ENCODE measurements around the gene AGT. TPM values are rescaled to one million over a fixed set of nuclear protein-coding genes. Genes with fewer than 3 reads are reported as not detected.

AGT gene
- total RNA-seq, 1 donor, result 1.1 TPM

DNA sequence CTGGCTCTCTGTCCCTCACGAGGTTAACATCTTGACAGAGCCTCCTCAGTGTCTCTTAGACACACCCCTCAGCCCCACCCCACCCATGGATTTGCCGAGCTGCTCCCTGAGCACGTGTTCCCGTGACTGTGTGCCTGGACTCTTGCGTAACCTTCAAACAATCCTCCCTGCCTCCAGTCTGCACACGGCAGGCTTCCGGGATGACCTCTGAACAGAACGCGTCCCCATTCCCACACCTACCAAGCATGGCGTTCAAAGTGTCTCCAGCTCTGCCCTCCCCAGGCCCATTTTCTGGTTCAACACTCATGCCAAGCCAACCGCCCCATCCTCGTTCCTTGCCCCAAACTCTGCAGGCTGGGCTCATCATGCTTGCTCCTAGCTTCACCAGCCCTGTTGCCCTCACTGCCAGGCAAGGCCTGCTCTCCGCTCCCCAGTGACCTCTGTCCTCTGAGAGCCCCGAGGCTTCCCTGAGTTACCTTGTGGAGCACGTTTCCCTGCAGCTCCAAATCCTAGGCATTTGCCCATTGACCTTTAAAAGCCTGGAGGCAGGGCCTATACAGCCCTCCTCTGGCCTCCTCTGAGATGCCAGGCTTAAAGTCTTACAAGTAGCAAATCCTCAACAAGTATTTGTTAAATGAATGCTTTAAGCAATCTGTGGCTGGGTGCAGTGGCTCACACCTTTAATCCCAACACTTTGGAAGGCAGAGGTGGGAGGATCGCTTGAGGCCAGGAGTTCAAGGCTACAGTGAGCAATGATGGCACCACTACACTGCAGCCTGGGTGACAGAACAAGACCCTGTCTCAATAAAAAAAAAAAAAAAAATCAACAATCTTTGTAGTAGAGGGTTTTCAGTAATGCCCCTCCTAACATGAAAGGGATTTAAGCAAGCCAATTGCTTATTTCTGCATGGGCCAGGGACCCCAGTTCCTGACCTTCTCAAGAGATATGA, 5.0 kb downstream of the AGT start:
- H3K4me3 ChIP-seq (ENCODE audit: low read depth, low read length), result no peak overlapping the region
- DNase-seq (ENCODE audit: low read depth), result peak; percentile 9
- TF ChIP-seq, protein P1, sequence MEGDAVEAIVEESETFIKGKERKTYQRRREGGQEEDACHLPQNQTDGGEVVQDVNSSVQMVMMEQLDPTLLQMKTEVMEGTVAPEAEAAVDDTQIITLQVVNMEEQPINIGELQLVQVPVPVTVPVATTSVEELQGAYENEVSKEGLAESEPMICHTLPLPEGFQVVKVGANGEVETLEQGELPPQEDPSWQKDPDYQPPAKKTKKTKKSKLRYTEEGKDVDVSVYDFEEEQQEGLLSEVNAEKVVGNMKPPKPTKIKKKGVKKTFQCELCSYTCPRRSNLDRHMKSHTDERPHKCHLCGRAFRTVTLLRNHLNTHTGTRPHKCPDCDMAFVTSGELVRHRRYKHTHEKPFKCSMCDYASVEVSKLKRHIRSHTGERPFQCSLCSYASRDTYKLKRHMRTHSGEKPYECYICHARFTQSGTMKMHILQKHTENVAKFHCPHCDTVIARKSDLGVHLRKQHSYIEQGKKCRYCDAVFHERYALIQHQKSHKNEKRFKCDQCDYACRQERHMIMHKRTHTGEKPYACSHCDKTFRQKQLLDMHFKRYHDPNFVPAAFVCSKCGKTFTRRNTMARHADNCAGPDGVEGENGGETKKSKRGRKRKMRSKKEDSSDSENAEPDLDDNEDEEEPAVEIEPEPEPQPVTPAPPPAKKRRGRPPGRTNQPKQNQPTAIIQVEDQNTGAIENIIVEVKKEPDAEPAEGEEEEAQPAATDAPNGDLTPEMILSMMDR (IDR thresholded peaks at IDR 0.05; ENCODE audit: insufficient read depth, low read length), result no peak

DNA sequence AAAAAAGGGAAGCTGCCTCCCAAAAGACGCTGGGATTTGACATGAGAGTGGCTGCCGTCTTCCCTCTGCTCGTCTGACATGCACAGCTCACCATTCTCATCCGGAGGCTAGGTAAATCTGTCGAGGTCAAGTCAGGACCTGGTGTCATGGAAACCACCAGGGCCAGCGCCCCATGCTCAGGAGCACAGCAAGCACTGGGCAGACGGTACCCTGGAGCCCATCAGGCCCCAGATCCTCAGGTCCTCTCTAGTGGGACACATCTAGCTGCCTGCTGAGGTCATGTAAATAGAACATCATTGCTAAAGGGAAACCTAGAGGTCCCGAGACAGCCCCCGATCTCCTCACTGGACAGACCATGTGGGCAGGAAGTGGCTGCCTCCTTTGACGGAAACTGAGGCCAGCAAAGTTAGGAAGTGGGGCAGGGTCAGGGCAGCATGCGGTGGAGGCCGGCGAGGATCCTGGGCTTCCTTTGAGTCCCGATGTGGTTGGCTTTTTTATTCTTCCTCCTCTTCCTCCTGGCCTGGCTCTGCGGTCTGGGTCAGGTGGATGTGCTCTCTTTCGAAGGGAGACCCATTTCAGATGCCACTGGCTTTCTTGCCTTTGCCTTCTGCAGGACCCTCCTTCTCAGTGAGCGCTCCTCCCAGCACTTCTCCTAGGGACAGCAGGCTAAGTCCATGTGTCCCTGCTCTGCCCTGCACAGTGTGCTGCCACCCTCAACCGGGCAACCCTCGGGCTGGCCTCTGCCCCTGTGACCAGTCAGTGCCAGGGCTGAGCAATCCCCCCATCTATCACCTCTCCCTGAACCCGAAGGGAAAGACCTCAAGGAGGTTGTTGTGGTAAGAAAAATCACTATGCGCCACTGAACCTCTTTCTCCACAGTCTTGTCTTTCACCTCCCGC, 5.9 kb downstream of the AGT start:
- TF ChIP-seq, protein P1 (IDR thresholded peaks at IDR 0.05; ENCODE audit: insufficient read depth, low read length), result no peak
- DNase-seq (ENCODE audit: low read depth), result no peak
- H3K4me3 ChIP-seq (ENCODE audit: low read depth, low read length), result no peak overlapping the region

DNA sequence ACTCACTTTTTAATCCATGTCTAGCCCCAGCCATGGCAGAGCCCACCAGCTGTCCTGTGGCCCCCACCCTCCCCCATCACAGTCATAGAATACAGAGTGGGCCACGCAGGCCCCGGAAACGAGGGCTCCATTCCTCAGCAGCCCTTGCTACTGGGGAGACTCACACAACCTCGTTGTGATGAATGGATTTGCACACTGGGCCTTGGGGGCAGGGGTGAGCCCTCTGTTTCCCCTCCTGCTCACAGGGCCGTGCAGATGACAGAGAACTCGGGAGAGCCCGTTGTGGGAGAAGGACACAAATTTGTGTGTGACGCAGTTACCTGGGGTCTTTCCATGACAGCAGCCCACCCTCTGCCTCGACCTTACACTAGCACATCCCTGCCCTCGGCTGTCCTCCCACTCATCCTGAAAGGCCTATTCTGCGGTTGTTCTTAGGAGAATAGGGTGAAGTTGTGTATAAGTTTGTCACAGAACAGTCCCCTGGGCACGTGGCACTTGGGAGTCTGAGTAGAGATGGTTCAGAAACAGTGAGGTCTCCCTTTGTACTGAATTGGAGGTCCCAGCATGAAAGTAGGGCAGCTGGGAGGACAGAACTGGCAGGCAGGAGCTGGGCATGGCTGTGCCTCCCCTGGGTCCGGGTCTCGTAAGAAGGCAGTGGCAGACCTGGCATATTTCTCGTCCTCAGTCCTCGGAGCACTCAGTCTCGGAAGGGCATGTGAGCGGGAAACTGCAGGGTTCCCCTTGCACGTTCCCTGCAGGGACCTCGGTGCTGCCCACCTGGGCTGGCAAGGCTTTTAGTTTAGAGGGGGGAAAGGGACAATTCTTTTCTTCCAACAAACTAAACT, 6.8 kb downstream of the AGT start:
- DNase-seq (ENCODE audit: low read depth), result no peak
- no peak overlapping the region for H3K4me3 ChIP-seq (ENCODE audit: low read depth, low read length)
- TF ChIP-seq, protein P1 (IDR thresholded peaks at IDR 0.05; ENCODE audit: insufficient read depth, low read length), result no peak

GRCh38 chr1:230706020-230706699, 7.8 kb downstream of the AGT start:
- TF ChIP-seq, protein P1 (IDR thresholded peaks at IDR 0.05; ENCODE audit: insufficient read depth, low read length), result no peak
- DNase-seq (ENCODE audit: low read depth), result no peak
- no peak overlapping the region for H3K4me3 ChIP-seq (ENCODE audit: low read depth, low read length)

- H3K4me3 ChIP-seq (ENCODE audit: low read depth, low read length), result no peak overlapping the region
- TF ChIP-seq, protein P1 (IDR thresholded peaks at IDR 0.05; ENCODE audit: insufficient read depth, low read length), result no peak
- no peak for DNase-seq (ENCODE audit: low read depth)
These were observed 8.5 kb downstream of the AGT start for GRCh38 chr1:230705289-230706019.

Data from fibroblast of the aortic adventitia (primary cell).